Measurements from ENCODE around the gene MICAL2. TPM values are rescaled to one million over a fixed set of nuclear protein-coding genes. Genes with fewer than 3 reads are reported as not detected.

MICAL2 gene
- total and polyA plus RNA-seq, 2 of the 13 experiments (the other 11 are each of a cell fraction or from before 2014, with no cell fraction given): 0.78 to 1.1 TPM

- Histone ChIP-seq H2AFZ (ENCODE audit: low read length) (no peak overlapping the region), H3K27me3 (ENCODE audit: control insufficient read depth in 1 of 2, insufficient read depth in 2 of 2, low read length in 2 of 2) (no peaks in the 10 kb centered on the region), H3K4me1 (ENCODE audit: insufficient read depth, low read length) (peaks cover 56% of the 10 kb centered on the region), H3K9ac (ENCODE audit: insufficient read depth, low read depth, low read length) (no peak overlapping the region), H3K36me3 (replicated peaks in 1 of 2; ENCODE audit: control insufficient read depth in 1 of 2, insufficient read depth in 2 of 2, low read length in 2 of 2) (no peaks in the 10 kb centered on the region), H3K4me3 (replicated peaks in 1 of 3; ENCODE audit: insufficient read depth in 1 of 3, low read depth in 2 of 3, low read length in 3 of 3) (no peak overlapping the region), H3K27ac (ENCODE audit: extremely low read length, insufficient read depth, low read length) (no peak overlapping the region), H3K4me2 (ENCODE audit: low read depth, low read length) (peak overlapping the region; percentile 15; the same call in 1 of the 2 replicates), H4K20me1 (ENCODE audit: insufficient read depth, low read length) (no peaks in the 10 kb centered on the region), H3K79me2 (ENCODE audit: insufficient read depth, low read length) (no peaks in the 10 kb centered on the region), H3K9me3 (ENCODE audit: low read length) (no peaks in the 10 kb centered on the region)
- FAIRE-seq (peak; percentile 23), DNase-seq (ENCODE audit: low spot score) (peak; percentile 47), ATAC-seq (peak; percentile 73)
- in situ Hi-C loops (cut with HindIII; ENCODE audit: extremely low pct_ligation_motif_present, low pct_unique_long_range_greater_than_20kb): no loop called here
- WGBS (ENCODE audit: low lambda C conversion rate): 10% methylated on average over 2 of the region's 7 CpGs
- TF ChIP-seq MXD1 (CRISPR knock-in tag; IDR thresholded peaks at IDR 0.05) (no peak), MEIS2 (CRISPR knock-in tag; IDR thresholded peaks at IDR 0.05) (no peak), PBX2 (CRISPR knock-in tag; IDR thresholded peaks at IDR 0.05) (peak; percentile 67), RFX3 (CRISPR knock-in tag; IDR thresholded peaks at IDR 0.05) (peak; percentile 54), CEBPB (IDR thresholded peaks at IDR 0.05; ENCODE audit: borderline replicate concordance, low read depth, low read length) (0 out of 2 replicates have a peak, but pooled peaks have one; percentile 19), HNF4A (CRISPR knock-in tag; IDR thresholded peaks at IDR 0.05) (peak; percentile 78), SALL1 (CRISPR knock-in tag; IDR thresholded peaks at IDR 0.05) (peak; percentile 92), ZFX (CRISPR knock-in tag; IDR thresholded peaks at IDR 0.05; ENCODE audit: low read depth) (no peak), HNF4G (IDR thresholded peaks at IDR 0.05; ENCODE audit: borderline replicate concordance, low read depth, low read length) (peak; percentile 8; the same call in 1 of the 2 replicates), HNF4G (CRISPR knock-in tag; IDR thresholded peaks at IDR 0.05; ENCODE audit: borderline replicate concordance, low read depth) (no peak; the same call in 1 of the 2 replicates), SOX6 (IDR thresholded peaks at IDR 0.05) (no peak), SOX6 (CRISPR knock-in tag; IDR thresholded peaks at IDR 0.05) (peak; percentile 14; the same call in 1 of the 2 replicates), FOXM1 (CRISPR knock-in tag; IDR thresholded peaks at IDR 0.05) (no peak), ZNF552 (CRISPR knock-in tag; IDR thresholded peaks at IDR 0.05; ENCODE audit: borderline replicate concordance) (no peak), RFX1 (IDR thresholded peaks at IDR 0.05) (peak; percentile 55; the same call in 1 of the 2 replicates)
- TF ChIP-seq, protein P1, sequence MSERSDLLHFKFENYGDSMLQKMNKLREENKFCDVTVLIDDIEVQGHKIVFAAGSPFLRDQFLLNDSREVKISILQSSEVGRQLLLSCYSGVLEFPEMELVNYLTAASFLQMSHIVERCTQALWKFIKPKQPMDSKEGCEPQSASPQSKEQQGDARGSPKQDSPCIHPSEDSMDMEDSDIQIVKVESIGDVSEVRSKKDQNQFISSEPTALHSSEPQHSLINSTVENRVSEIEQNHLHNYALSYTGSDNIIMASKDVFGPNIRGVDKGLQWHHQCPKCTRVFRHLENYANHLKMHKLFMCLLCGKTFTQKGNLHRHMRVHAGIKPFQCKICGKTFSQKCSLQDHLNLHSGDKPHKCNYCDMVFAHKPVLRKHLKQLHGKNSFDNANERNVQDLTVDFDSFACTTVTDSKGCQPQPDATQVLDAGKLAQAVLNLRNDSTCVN (CRISPR knock-in tag; IDR thresholded peaks at IDR 0.05; ENCODE audit: borderline replicate concordance): no peak
- TF ChIP-seq, protein P2, sequence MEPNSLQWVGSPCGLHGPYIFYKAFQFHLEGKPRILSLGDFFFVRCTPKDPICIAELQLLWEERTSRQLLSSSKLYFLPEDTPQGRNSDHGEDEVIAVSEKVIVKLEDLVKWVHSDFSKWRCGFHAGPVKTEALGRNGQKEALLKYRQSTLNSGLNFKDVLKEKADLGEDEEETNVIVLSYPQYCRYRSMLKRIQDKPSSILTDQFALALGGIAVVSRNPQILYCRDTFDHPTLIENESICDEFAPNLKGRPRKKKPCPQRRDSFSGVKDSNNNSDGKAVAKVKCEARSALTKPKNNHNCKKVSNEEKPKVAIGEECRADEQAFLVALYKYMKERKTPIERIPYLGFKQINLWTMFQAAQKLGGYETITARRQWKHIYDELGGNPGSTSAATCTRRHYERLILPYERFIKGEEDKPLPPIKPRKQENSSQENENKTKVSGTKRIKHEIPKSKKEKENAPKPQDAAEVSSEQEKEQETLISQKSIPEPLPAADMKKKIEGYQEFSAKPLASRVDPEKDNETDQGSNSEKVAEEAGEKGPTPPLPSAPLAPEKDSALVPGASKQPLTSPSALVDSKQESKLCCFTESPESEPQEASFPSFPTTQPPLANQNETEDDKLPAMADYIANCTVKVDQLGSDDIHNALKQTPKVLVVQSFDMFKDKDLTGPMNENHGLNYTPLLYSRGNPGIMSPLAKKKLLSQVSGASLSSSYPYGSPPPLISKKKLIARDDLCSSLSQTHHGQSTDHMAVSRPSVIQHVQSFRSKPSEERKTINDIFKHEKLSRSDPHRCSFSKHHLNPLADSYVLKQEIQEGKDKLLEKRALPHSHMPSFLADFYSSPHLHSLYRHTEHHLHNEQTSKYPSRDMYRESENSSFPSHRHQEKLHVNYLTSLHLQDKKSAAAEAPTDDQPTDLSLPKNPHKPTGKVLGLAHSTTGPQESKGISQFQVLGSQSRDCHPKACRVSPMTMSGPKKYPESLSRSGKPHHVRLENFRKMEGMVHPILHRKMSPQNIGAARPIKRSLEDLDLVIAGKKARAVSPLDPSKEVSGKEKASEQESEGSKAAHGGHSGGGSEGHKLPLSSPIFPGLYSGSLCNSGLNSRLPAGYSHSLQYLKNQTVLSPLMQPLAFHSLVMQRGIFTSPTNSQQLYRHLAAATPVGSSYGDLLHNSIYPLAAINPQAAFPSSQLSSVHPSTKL (CRISPR knock-in tag; IDR thresholded peaks at IDR 0.05): peak; percentile 25; the same call in 1 of the 2 replicates
- ChIA-PET POLR2A (no interaction called here), CTCF (ENCODE audit: low intra/inter-chr PET ratio, low total read pairs) (no interaction called here)
- no TSS peak for BruUV-seq (replicated peaks)
- intact Hi-C loops (cut with micrococcal nuclease; ENCODE audit: unreplicated experiment): no loop called here
These were observed 143.5 kb downstream of the MICAL2 start for GRCh38 chr11:12253843-12254281.
